Measurements from ENCODE around the gene RXRB.

RXRB gene

DNA sequence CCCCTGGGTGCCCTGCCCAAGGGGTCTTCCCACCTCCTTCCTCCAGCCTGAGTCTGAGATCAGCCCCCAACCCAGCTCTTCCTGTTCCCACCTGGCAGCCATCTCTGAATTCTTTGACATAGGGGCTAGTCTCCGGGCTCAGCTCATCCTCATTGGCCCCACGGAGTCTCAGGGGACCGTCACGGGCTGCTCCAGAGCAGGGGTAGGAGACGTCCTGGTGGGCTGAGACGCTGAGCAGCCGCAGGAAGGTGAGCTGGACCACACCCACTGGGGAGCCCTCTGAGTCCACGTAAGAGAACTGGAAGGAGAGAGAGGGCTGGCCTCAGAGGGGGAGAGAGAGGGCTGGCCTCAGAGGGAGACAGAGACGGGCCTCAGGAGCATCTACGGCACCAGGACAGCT is 36.3 kb downstream of the RXRB start:
- ATAC-seq: no peak
- TF ChIP-seq SNAI2 (CRISPR knock-in tag; IDR thresholded peaks at IDR 0.05) (no peak), CSDC2 (CRISPR knock-in tag; IDR thresholded peaks at IDR 0.05) (no peak), ZC3H10 (CRISPR knock-in tag; IDR thresholded peaks at IDR 0.05) (no peak), TCF4 (CRISPR knock-in tag; IDR thresholded peaks at IDR 0.05; ENCODE audit: borderline replicate concordance) (no peak), ZNF565 (CRISPR knock-in tag; conservative IDR thresholded peaks at IDR 0.05; ENCODE audit: low read depth) (no peak), TOX (CRISPR knock-in tag; IDR thresholded peaks at IDR 0.05; ENCODE audit: borderline replicate concordance) (no peak)
- TF ChIP-seq, protein P1, sequence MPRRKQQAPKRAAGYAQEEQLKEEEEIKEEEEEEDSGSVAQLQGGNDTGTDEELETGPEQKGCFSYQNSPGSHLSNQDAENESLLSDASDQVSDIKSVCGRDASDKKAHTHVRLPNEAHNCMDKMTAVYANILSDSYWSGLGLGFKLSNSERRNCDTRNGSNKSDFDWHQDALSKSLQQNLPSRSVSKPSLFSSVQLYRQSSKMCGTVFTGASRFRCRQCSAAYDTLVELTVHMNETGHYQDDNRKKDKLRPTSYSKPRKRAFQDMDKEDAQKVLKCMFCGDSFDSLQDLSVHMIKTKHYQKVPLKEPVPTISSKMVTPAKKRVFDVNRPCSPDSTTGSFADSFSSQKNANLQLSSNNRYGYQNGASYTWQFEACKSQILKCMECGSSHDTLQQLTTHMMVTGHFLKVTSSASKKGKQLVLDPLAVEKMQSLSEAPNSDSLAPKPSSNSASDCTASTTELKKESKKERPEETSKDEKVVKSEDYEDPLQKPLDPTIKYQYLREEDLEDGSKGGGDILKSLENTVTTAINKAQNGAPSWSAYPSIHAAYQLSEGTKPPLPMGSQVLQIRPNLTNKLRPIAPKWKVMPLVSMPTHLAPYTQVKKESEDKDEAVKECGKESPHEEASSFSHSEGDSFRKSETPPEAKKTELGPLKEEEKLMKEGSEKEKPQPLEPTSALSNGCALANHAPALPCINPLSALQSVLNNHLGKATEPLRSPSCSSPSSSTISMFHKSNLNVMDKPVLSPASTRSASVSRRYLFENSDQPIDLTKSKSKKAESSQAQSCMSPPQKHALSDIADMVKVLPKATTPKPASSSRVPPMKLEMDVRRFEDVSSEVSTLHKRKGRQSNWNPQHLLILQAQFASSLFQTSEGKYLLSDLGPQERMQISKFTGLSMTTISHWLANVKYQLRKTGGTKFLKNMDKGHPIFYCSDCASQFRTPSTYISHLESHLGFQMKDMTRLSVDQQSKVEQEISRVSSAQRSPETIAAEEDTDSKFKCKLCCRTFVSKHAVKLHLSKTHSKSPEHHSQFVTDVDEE (CRISPR knock-in tag; IDR thresholded peaks at IDR 0.05): no peak

DNA sequence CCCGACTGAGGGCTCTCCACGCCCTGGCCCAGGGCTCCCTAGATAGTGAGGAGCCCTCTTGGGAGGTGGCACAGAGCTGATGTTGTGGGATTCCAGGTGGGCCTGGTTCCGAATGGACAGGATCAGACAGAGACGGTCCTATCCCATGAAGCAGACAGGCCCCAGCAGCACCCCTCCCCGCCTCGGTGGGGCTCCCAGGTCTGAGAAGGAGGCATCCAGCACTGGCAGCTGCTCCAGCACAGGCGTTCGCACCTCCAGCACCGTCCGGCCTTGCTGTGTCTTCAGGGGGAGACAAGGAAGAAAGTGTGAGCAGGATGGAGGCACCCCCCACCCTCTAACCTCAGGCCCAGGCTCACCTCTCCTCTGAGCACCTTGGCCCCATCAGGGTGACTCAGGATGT is 36.9 kb downstream of the RXRB start:
- no peak for ATAC-seq
- TF ChIP-seq, protein P2, sequence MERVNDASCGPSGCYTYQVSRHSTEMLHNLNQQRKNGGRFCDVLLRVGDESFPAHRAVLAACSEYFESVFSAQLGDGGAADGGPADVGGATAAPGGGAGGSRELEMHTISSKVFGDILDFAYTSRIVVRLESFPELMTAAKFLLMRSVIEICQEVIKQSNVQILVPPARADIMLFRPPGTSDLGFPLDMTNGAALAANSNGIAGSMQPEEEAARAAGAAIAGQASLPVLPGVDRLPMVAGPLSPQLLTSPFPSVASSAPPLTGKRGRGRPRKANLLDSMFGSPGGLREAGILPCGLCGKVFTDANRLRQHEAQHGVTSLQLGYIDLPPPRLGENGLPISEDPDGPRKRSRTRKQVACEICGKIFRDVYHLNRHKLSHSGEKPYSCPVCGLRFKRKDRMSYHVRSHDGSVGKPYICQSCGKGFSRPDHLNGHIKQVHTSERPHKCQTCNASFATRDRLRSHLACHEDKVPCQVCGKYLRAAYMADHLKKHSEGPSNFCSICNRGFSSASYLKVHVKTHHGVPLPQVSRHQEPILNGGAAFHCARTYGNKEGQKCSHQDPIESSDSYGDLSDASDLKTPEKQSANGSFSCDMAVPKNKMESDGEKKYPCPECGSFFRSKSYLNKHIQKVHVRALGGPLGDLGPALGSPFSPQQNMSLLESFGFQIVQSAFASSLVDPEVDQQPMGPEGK (CRISPR knock-in tag; IDR thresholded peaks at IDR 0.05; ENCODE audit: borderline replicate concordance): no peak
- TF ChIP-seq ISL1 (CRISPR knock-in tag; IDR thresholded peaks at IDR 0.05) (no peak), ZC3H10 (CRISPR knock-in tag; IDR thresholded peaks at IDR 0.05) (no peak), GLIS3 (CRISPR knock-in tag; IDR thresholded peaks at IDR 0.05) (no peak), ZFP30 (CRISPR knock-in tag; IDR thresholded peaks at IDR 0.05) (no peak)

DNA sequence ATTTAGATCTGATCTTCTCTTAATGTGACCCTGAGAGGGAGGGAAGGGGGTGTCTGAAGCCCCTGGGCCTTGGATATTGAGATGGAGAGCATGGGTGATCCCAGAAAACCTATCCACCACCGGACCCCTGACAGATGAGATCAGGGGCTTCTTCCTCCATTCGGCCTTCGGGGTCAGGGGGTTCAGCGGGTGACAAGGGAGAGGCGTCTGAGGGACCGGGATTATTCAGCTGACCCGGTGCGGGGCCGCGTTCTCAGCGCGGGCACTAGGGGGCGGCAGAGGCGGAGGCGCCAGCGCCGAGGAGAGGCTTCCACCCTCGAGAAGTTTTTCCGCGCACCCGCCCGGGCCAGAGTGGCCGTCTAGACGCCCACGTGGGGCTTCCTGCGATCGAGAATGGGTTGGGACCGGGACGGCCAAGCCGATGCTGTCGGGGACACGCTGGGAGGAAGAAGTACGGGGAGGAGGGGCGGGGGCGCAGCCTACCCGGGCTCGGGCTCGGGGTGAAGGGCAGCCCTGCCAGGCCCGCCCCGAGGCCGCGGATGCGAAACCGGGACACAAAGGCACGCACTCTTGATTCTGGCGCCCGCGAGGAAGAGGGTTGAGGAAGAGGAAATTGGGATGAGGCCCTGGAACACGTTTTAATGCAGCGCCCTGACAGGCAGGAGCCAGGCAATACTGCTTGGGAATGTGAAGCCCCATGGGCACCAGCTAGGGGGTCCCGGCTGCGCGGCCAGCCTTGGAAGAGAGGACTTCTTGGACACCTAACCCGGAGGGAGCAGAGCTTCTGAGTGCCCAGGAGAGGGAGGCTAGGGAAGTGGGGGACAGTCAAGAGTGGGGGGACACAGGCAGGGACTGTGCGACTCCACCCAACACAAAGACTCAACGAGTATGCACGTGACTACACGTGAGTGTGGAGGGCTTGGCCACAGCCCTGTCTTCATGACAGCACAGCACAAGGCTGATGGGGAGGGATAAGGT is 38.8 kb downstream of the RXRB start:
- TF ChIP-seq, protein P3, sequence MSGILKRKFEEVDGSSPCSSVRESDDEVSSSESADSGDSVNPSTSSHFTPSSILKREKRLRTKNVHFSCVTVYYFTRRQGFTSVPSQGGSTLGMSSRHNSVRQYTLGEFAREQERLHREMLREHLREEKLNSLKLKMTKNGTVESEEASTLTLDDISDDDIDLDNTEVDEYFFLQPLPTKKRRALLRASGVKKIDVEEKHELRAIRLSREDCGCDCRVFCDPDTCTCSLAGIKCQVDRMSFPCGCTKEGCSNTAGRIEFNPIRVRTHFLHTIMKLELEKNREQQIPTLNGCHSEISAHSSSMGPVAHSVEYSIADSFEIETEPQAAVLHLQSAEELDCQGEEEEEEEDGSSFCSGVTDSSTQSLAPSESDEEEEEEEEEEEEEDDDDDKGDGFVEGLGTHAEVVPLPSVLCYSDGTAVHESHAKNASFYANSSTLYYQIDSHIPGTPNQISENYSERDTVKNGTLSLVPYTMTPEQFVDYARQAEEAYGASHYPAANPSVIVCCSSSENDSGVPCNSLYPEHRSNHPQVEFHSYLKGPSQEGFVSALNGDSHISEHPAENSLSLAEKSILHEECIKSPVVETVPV (CRISPR knock-in tag; IDR thresholded peaks at IDR 0.05): no peak
- TF ChIP-seq BACH2 (CRISPR knock-in tag; IDR thresholded peaks at IDR 0.05; ENCODE audit: borderline replicate concordance): no peak
- TF ChIP-seq SNAI2 (CRISPR knock-in tag; IDR thresholded peaks at IDR 0.05): no peak
- no peak for TF ChIP-seq RARB (CRISPR knock-in tag; IDR thresholded peaks at IDR 0.05)
- no peak for TF ChIP-seq OSR1 (CRISPR knock-in tag; IDR thresholded peaks at IDR 0.05)
- no peak for TF ChIP-seq GLIS3 (CRISPR knock-in tag; IDR thresholded peaks at IDR 0.05)
- TF ChIP-seq ZFP3 (CRISPR knock-in tag; IDR thresholded peaks at IDR 0.05): no peak
- TF ChIP-seq, protein P4, sequence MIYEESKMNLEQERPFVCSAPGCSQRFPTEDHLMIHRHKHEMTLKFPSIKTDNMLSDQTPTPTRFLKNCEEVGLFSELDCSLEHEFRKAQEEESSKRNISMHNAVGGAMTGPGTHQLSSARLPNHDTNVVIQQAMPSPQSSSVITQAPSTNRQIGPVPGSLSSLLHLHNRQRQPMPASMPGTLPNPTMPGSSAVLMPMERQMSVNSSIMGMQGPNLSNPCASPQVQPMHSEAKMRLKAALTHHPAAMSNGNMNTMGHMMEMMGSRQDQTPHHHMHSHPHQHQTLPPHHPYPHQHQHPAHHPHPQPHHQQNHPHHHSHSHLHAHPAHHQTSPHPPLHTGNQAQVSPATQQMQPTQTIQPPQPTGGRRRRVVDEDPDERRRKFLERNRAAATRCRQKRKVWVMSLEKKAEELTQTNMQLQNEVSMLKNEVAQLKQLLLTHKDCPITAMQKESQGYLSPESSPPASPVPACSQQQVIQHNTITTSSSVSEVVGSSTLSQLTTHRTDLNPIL (CRISPR knock-in tag; IDR thresholded peaks at IDR 0.05; ENCODE audit: low read depth): no peak
- no peak for TF ChIP-seq PPARA (CRISPR knock-in tag; IDR thresholded peaks at IDR 0.05; ENCODE audit: borderline replicate concordance)
- no peak for TF ChIP-seq ZFP30 (CRISPR knock-in tag; IDR thresholded peaks at IDR 0.05)
- no peak for TF ChIP-seq TCF4 (CRISPR knock-in tag; IDR thresholded peaks at IDR 0.05; ENCODE audit: borderline replicate concordance)
- TF ChIP-seq, protein P2 (CRISPR knock-in tag; IDR thresholded peaks at IDR 0.05; ENCODE audit: borderline replicate concordance): no peak
- TF ChIP-seq ISL1 (CRISPR knock-in tag; IDR thresholded peaks at IDR 0.05): no peak
- TF ChIP-seq, protein P5, sequence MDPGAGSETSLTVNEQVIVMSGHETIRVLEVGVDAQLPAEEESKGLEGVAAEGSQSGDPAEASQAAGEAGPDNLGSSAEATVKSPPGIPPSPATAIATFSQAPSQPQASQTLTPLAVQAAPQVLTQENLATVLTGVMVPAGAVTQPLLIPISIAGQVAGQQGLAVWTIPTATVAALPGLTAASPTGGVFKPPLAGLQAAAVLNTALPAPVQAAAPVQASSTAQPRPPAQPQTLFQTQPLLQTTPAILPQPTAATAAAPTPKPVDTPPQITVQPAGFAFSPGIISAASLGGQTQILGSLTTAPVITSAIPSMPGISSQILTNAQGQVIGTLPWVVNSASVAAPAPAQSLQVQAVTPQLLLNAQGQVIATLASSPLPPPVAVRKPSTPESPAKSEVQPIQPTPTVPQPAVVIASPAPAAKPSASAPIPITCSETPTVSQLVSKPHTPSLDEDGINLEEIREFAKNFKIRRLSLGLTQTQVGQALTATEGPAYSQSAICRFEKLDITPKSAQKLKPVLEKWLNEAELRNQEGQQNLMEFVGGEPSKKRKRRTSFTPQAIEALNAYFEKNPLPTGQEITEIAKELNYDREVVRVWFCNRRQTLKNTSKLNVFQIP (CRISPR knock-in tag; IDR thresholded peaks at IDR 0.05; ENCODE audit: borderline replicate concordance, low read depth): no peak
- no peak for TF ChIP-seq ZC3H10 (CRISPR knock-in tag; IDR thresholded peaks at IDR 0.05)
- TF ChIP-seq ESRRG (CRISPR knock-in tag; IDR thresholded peaks at IDR 0.05): no peak
- peak; percentile 96 for ATAC-seq

All from SK-N-SH treated with all-trans-retinoic acid at 6 μM for 48 hours (cell line).